Astrocyte of the spinal cord (primary cell): ENCODE results near the gene NAA80.

Source experiments
- DNase-seq: peaks from one replicate; pipeline ENCODE4 v3.0.0; 2011; ENCODE audit warnings: low read depth, low spot score
- H3K4me3 ChIP-seq: 2 replicates; pipeline ENCODE4 v1.5.1; 2011; ENCODE audit warnings: low read depth, mild to moderate bottlenecking, low read length, moderate library complexity
- CTCF ChIP-seq: IDR thresholded peaks from 2 replicates; pipeline ENCODE4 v1.5.1; 2012; ENCODE audit warnings: low read depth, mild to moderate bottlenecking, low read length, inconsistent platforms
- in situ Hi-C: cut with HindIII; loops from 2 replicates; pipeline ENCODE4 v1.10.0; 2017; ENCODE audit warnings: low sequenced_read_pairs

The NAA80 gene

GRCh38 chr3:50298836-50299637 lies at the start of gene NAA80, which contains the start of gene HYAL3:
NAA80 (minus strand) TSS chr3:50299405; CDS start chr3:50297463, 1,942 bp downstream.
HYAL3 (minus strand) TSS chr3:50299405; CDS start chr3:50295602, 3,803 bp downstream.
- H3K4me3 ChIP-seq: peak within 1 kb of the TSS; percentile 77
- in situ Hi-C loops: no loop called here
- TF ChIP-seq CTCF: no peak
- DNase-seq: peak; percentile 100

- peak; percentile 68 for TF ChIP-seq CTCF
- DNase-seq: peak; percentile 72
- H3K4me3 ChIP-seq: no peak overlapping the region
- in situ Hi-C loops: no loop called here
These were observed 48.1 kb upstream of the NAA80 start for GRCh38 chr3:50347187-50347813.

- no peak for TF ChIP-seq CTCF
- DNase-seq: peak; percentile 21
- H3K4me3 ChIP-seq: peak within 1 kb of the TSS; percentile 48
- in situ Hi-C loops: no loop called here
These were observed 46.5 kb upstream of the NAA80 start, which contains the start of gene ZMYND10 for GRCh38 chr3:50345586-50346234. ZMYND10 (minus strand) TSS chr3:50345732; CDS start chr3:50345579, 153 bp downstream.

GRCh38 chr3:50345008-50345407 lies 45.8 kb upstream of the NAA80 start:
- in situ Hi-C loops: no loop called here
- H3K4me3 ChIP-seq: peak overlapping the region; percentile 48
- no peak for TF ChIP-seq CTCF
- DNase-seq: no peak

GRCh38 chr3:50342813-50343633 lies 43.8 kb upstream of the NAA80 start:
- no peak overlapping the region for H3K4me3 ChIP-seq
- TF ChIP-seq CTCF: no peak
- in situ Hi-C loops: no loop called here
- DNase-seq: no peak
